LHCN-M2 (cell line): ENCODE results near the gene SMIM5. TPM values are rescaled to one million over a fixed set of nuclear protein-coding genes. Genes with fewer than 3 reads are reported as not detected.

Source experiments
- DNase-seq: peaks from one replicate; pipeline ENCODE4 v3.0.0-alpha.2; 2012; ENCODE audit warnings: low read depth
- total RNA-seq: library from RNA; depleted of rRNA; stranded (reverse); fragments of >200 nt; gene quantifications from 2 replicates; pipeline ENCODE4 v1.2.3, GENCODE V29; 2014

The SMIM5 gene
- total RNA-seq, 1 experiment from 2014 or later = 0.17 TPM

- no peak for DNase-seq
Observed at GRCh38 chr17:75639771-75640555, 6.7 kb downstream of the SMIM5 start.

- DNase-seq = no peak
Observed at GRCh38 chr17:75640556-75641119, 7.4 kb downstream of the SMIM5 start.

- no peak for DNase-seq
Observed at GRCh38 chr17:75641343-75641742, 8.1 kb downstream of the SMIM5 start.

GRCh38 chr17:75642182-75642783, 9.0 kb downstream of the SMIM5 start:
- DNase-seq = no peak

- DNase-seq = no peak
Observed at GRCh38 chr17:75642784-75643642, 9.8 kb downstream of the SMIM5 start.

GRCh38 chr17:75643643-75644017, 10.4 kb downstream of the SMIM5 start:
- DNase-seq = no peak

GRCh38 chr17:75645501-75645888, 12.3 kb downstream of the SMIM5 start:
- no peak for DNase-seq

GRCh38 chr17:75645889-75646637, 12.8 kb downstream of the SMIM5 start:
- DNase-seq = no peak

- DNase-seq = no peak
Observed at GRCh38 chr17:75646638-75646992, 13.4 kb downstream of the SMIM5 start.

- DNase-seq = no peak
Observed at GRCh38 chr17:75647061-75647460, 13.8 kb downstream of the SMIM5 start.

GRCh38 chr17:75647921-75648320, 14.7 kb downstream of the SMIM5 start:
- no peak for DNase-seq

- no peak for DNase-seq
Observed at GRCh38 chr17:75649687-75650086, 16.5 kb downstream of the SMIM5 start.

GRCh38 chr17:75650874-75651273, 17.6 kb downstream of the SMIM5 start:
- no peak for DNase-seq

GRCh38 chr17:75652341-75652740, 19.1 kb downstream of the SMIM5 start:
- DNase-seq = no peak

GRCh38 chr17:75652934-75653549, 19.8 kb downstream of the SMIM5 start:
- peak; percentile 20 for DNase-seq

- peak; percentile 52 for DNase-seq
Observed at GRCh38 chr17:75654176-75654575, 20.9 kb downstream of the SMIM5 start.

- no peak for DNase-seq
Observed at GRCh38 chr17:75658237-75658636, 25.0 kb downstream of the SMIM5 start.

GRCh38 chr17:75661531-75661930, 28.3 kb downstream of the SMIM5 start:
- DNase-seq = no peak

GRCh38 chr17:75662511-75662910, 29.3 kb downstream of the SMIM5 start:
- DNase-seq = no peak

GRCh38 chr17:75664099-75664549, 30.9 kb downstream of the SMIM5 start:
- no peak for DNase-seq

- DNase-seq = no peak
Observed at GRCh38 chr17:75665981-75666380, 32.7 kb downstream of the SMIM5 start.
